Fibroblast of mammary gland (primary cell): ENCODE data around the gene PRKCZ.

ENCODE experiments used
- DNase-seq: peaks from one replicate; pipeline ENCODE4 v3.0.0-alpha.2; 2010; ENCODE audit warnings: low read depth
- H3K4me3 ChIP-seq: 2 replicates; pipeline ENCODE4 v1.5.1; 2011; ENCODE audit warnings: low read depth, mild to moderate bottlenecking, low read length, moderate library complexity; ENCODE audit not compliant: control insufficient read depth
- TF ChIP-seq, protein P1 (sequence below): conservative IDR thresholded peaks from 2 replicates; pipeline ENCODE4 v1.5.1; 2011; ENCODE audit warnings: low read depth, low read length, inconsistent platforms; ENCODE audit not compliant: control insufficient read depth, insufficient read depth

PRKCZ gene

DNA sequence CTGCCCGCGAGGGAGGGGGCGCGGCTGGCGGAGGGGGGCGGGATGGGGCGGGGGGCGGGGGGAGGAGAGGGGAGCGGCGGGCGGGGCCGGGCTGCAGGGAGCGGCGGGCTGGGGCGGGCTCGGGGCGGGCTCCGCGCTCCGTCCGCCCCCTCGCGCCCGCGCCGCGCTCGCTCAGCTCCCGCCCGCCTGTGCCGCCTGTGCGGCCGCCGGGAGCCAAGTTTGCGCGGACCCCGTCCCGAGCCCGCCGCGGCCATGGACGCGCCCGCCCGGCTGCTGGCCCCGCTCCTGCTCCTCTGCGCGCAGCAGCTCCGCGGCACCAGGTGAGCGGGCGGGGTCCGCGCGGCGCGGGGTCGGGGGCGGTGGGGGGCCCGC, 31.1 kb upstream of the PRKCZ start, which contains the start of gene GABRD:
TSS of gene GABRD (plus strand) at position 174 of the 372 bp plus-strand sequence. CDS start at position 253, 79 bp downstream.
- no peak for DNase-seq
- TF ChIP-seq, protein P1, sequence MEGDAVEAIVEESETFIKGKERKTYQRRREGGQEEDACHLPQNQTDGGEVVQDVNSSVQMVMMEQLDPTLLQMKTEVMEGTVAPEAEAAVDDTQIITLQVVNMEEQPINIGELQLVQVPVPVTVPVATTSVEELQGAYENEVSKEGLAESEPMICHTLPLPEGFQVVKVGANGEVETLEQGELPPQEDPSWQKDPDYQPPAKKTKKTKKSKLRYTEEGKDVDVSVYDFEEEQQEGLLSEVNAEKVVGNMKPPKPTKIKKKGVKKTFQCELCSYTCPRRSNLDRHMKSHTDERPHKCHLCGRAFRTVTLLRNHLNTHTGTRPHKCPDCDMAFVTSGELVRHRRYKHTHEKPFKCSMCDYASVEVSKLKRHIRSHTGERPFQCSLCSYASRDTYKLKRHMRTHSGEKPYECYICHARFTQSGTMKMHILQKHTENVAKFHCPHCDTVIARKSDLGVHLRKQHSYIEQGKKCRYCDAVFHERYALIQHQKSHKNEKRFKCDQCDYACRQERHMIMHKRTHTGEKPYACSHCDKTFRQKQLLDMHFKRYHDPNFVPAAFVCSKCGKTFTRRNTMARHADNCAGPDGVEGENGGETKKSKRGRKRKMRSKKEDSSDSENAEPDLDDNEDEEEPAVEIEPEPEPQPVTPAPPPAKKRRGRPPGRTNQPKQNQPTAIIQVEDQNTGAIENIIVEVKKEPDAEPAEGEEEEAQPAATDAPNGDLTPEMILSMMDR = no peak
- H3K4me3 ChIP-seq = no peak within 1 kb of the TSS

DNA sequence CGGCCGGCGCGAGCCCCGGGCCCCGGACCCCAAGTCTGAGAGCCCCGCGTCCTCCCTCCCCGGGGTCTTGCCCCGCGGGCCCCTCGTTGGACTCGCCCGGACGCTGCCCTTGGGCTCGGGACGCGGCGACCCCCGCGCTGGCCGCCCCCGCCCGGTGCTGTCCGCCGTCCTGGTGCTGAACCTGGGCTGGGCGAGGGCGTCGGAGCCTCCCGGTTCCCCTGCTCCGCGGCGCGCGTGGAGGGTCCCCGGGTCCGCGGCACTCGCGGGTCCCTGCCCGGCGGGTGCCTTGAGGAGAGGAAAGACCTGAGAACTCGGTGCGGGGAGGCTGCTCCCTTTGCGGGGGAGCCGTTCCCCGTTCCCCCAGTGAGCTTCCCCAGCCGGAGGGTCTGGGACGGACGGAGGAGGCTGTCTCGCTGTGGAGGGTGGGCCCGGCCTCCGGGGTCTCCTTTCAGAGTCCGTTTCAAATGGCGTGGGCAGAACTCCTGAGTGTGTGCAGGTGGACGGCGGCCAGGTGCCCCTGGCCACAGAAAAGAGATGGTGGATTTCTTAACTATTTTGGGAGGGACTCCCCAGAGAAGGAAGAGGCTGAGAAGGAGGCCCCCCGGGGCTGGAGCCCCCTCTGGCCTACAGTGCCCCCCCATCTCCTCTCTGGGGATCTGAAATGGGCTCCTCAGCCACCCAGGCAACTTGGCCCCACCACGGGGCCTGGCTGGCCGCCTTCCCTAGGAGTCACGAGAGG, 30.5 kb upstream of the PRKCZ start:
- TF ChIP-seq, protein P1 = no peak
- DNase-seq = no peak
- no peak overlapping the region for H3K4me3 ChIP-seq

DNA sequence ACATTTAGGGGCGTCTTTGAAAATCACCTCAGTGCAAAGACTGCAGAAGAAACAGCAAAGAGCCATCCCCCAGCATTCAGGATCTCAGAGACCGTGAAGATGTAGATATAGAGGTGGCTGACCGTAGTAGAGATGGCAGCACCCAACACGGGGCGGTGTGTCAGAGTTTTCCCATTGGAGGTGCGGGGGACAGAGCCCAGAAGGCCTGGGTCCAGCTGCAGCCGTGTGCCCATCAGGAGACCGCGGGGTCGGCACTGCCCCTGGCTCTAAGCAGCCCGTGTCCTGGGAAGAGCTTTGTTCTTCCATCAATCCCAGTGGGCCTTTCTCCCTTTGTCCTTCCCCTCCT, 29.9 kb upstream of the PRKCZ start:
- no peak overlapping the region for H3K4me3 ChIP-seq
- TF ChIP-seq, protein P1 = no peak
- no peak for DNase-seq

DNA sequence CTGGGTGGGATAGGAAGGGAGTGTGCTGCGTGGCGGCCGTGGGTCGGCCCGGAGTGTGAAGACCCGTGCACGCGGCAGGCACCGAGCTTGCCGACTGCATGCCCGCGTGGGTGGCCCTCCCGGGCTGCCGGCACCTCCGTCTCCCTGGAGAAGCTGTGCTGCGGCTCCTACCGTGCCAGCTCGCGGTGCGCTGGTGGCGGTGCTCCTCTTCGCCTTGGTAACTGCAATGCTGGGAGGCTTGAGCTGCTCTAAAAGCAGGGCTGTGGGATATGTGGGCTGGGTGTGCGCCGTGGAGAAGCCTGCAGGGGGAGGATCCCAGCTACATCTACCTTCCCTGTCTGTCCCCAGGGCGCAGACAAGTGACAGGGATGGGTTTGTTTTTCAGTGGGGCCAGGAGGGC, 28.7 kb upstream of the PRKCZ start:
- TF ChIP-seq, protein P1 = no peak
- DNase-seq = no peak

DNA sequence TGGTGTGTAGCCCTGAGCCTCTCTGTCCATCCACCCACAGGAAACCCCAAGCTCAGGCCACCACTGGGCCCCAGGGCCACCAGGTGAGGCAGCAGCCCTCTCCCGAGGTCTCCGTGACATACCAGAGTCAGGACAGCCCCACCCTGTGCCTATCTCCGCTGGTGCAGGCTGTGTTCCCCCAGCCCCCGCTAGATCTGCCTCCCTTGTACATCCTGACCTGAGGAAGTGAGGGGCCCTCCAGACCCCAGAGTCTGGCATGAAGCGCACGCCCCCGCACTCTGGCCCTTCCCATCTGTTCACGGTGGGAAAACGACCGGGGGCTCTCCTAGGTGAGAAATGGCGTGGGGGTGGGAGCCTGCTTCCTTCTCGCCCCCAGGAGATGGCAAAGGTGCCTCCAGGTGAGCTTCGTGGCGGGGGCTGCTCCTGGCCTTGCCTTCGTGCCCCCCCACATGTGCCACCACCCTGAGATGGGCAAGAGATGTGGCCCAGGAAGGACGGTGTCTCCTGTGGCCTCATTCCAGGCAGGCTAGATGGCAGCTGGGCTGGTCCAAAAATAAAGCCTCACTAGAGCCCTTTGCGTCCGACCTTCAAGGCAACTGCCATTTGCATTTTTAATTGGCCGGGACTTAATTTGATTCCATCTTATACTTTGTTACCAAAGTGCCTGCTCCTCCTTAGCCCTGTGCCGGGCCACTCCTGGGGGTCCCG, 28.0 kb upstream of the PRKCZ start:
- TF ChIP-seq, protein P1 = no peak
- H3K4me3 ChIP-seq = no peak overlapping the region
- no peak for DNase-seq

More for the DNA sequence above, 28.7 kb upstream of the PRKCZ start:
- H3K4me3 ChIP-seq = no peak overlapping the region

DNA sequence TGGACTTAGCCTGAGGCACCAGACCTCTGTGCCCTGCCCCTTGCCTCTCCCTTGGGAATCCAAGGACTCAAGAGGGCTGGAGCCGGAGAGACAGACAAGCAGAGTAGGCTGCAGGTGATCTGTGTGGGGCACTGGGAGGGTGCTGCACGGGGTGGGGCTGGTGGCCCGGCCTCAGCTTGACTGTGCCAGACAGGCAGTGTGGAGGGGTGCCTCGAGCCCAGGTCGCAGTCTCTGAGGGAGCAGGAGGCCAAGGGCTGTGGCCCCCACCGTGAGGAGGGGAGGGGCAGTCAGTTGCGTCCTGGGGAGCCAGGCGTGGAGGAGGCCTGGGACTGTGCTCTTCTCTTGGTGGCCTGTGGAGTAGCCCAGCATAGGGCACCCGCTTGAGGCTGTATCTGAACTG, 27.0 kb upstream of the PRKCZ start:
- no peak for DNase-seq
- no peak overlapping the region for H3K4me3 ChIP-seq
- TF ChIP-seq, protein P1 = no peak
